A204.1 (cell line): ENCODE results near the gene CFAP58.
"Not testable (repeated sequence)": the region's sequence is repeated elsewhere in the genome, so short reads cannot be mapped to it uniquely, and the experiment has no call there.

Source experiments
- FAIRE-seq: peaks from 2 replicates; lab custom pipeline; 2012; peaks lifted over from hg19 to GRCh38; lab: Jason Lieb, UNC

Gene CFAP58

GRCh38 chr10:104440221-104440620 lies 86.6 kb downstream of the CFAP58 start:
- FAIRE-seq: no peak

DNA sequence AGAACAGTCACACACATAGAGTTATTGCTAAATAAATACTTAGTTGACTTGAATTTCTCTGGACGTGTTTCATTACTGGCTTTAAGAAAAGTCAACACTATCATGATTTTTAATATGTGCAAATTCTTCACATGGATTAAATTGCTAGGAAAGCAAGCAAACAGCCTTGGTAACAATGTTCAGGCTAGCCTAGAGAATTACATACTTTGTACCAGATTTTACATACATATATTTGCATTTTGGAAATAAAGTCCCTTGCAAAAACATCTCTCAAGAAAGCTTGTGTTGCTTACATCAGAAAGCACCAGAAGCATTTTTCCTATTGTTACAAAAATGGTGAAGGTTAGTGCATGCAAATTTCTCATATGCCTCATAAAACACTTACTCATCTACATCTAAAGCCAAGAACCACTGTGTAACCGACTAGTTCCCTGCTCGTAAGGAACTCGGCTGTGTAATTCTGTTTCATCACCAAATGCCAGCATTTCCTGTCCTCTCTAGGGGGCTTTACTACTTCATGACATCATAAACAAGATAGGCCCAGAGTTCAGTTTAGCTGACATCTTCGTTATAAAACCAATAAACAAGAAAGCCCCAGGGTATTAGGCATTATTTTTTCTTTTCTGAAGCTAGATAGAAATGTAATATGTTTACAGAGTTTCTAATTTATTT lies 87.8 kb downstream of the CFAP58 start:
- no peak for FAIRE-seq

DNA sequence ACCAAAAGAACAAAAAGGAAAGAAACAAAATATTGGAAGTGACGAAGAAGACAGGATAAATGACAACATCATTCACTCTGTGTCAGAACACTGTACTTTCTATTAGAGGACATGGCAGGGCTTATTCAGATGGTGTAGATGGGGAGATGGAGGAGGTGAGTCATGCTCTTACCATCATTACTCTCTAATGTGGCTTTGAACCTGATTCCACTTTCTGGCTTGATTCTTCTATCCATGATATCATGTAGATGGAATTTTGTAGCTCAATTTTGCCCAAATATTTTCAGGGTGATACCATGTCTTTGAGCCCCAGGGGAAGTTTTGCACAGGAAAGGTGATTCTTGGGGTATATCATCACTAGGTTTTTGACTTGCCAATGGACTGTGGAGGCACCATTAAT lies 91.7 kb downstream of the CFAP58 start:
- no peak for FAIRE-seq

DNA sequence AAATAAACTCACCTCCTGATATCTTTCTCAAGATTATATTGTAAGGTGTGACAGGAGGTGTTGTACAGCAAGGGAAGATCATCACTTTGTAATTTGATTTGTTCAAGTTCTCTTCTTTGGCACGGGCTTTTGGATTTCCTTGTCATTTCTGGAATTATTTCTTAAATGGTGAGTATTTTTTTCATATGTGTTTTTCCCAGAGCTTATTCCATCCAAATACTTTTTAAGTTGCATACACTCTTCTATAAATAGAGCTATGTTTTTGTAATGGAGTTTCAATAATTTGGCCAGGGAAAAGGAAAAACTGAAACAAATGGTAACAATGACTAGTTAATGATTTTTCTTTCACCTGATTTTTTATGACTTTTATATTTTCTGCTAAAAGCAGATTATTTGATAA lies 92.5 kb downstream of the CFAP58 start:
- FAIRE-seq: no peak

GRCh38 chr10:104447331-104447730 lies 93.7 kb downstream of the CFAP58 start:
- FAIRE-seq: no peak

GRCh38 chr10:104447906-104448305 lies 94.3 kb downstream of the CFAP58 start:
- no peak for FAIRE-seq

DNA sequence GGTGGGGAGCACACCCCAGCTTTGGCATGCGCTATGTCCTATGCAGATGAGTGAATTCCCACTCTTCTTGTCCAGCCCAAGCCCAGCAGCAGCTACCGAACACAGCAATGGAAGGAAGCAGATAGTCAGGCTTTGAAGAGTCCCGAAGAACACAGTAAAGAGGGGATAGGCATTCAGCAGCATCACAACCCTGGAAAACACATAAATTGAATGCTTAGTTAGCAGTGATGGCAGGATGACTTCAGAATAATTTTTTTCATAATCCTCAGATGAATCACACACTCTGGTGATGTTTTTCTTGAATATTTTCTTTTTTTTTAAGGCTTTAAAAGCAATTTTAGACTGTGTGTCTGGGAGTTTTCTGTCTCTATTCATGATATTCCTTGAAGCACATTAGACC lies 95.8 kb downstream of the CFAP58 start:
- FAIRE-seq: no peak

DNA sequence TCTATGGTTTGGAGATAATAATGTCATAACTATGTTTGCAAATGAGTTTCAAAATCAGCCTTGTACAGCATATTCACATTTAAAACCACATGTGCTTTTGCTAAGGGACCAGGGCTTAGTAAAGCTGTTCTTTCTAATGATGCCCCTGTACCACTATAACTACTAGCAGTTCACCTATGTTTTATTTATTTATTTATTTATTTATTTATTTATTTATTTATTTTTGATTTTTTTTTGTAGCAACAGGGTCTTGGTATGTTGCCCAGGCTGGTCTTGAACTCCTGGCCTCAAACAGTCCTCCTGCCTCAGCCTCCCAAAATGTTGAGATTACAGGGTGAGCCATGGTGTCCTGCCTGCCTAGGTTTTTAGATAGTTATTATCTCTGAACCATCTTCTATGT lies 96.9 kb downstream of the CFAP58 start:
- no peak for FAIRE-seq

GRCh38 chr10:104450954-104451353 lies 97.3 kb downstream of the CFAP58 start:
- no peak for FAIRE-seq

DNA sequence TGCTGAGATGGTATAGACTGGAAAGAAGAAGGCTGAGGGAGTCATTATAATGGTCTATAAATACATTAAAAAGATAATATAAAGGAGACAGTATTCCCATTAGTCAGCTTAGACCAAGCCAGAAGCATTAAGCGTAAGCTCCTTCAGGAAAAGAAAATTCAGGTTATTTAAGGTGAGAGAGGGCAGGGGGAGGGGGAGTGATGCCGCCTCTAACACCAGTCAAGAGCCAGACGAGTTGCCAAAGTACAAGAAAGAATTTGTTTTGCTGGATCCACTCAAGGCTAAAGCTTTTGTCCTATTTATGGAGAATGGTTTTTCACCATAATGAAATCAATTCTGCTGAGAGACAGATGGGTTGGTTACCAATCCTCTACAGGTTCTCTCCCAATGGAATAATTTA lies 99.3 kb downstream of the CFAP58 start:
- FAIRE-seq: no peak

DNA sequence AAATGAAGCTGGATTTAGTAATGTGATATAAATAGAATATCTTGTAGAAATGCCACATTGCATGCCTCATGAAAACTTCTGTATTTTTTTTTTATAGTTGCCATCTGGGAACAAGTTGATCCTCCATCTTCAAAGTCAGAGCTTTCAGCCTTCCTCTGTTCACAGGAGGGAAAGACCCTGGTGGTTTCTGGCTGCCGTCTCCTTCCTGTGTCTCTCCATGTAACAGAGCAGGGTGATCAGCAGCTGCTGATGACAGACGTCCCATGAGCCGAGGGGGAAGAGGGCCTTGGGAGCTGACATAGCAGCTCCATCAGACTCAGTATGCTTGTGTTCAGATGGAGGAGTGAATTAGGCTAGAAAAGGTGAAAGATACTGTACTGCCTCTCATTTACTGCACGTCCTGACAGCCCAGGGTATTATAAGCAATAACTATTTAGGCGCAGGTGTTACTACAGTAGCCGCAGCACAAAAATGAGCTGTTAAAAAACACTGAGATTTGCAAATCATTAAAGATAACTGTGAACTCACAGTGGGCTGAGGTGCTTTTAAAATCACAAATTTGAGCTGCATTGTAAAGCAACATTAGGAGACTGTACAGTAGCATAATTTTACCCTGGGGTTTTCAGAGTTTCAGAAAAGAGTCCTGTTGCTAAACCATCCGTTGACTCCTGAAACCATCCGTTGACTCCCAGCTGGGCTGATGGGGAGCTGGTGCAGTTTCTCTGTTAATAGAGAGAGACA lies 103.3 kb downstream of the CFAP58 start:
- no peak for FAIRE-seq

DNA sequence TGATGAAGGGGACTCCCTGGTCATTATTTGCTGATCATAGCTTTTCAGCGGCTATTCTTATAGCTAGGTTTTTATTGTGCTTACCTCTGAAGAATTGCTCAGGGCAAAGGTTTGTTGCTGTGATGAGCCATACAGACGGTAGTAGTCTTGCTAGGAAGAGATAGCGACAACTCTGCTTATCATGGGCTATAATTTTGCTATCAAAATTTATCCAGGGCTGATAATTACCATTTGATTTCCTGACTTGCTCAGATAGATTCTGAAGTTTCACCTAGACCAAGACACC lies 103.9 kb downstream of the CFAP58 start:
- FAIRE-seq: no peak

DNA sequence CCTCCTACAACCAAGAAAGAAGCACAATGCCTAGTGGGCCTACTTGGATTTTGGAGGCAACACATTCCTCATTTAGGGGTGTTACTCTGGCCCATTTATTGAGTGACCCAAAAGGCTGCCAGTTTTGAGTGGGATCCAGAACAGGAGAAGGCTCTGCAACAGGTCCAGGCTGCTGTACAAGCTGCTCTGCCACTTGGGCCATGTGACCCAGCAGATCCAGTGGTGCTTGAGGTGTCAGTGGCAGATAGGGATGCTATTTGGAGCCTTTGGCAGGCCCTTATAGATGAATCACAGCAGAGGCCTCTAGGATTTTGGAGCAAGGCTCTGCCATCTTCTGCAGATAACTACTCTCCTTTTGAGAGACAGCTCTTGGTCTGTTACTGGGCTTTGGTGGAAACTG lies 111.9 kb downstream of the CFAP58 start:
- not testable (repeated sequence) for FAIRE-seq

GRCh38 chr10:104468818-104469217 lies 115.2 kb downstream of the CFAP58 start:
- not testable (repeated sequence) for FAIRE-seq

GRCh38 chr10:104472505-104472904 lies 118.9 kb downstream of the CFAP58 start:
- FAIRE-seq: no peak

DNA sequence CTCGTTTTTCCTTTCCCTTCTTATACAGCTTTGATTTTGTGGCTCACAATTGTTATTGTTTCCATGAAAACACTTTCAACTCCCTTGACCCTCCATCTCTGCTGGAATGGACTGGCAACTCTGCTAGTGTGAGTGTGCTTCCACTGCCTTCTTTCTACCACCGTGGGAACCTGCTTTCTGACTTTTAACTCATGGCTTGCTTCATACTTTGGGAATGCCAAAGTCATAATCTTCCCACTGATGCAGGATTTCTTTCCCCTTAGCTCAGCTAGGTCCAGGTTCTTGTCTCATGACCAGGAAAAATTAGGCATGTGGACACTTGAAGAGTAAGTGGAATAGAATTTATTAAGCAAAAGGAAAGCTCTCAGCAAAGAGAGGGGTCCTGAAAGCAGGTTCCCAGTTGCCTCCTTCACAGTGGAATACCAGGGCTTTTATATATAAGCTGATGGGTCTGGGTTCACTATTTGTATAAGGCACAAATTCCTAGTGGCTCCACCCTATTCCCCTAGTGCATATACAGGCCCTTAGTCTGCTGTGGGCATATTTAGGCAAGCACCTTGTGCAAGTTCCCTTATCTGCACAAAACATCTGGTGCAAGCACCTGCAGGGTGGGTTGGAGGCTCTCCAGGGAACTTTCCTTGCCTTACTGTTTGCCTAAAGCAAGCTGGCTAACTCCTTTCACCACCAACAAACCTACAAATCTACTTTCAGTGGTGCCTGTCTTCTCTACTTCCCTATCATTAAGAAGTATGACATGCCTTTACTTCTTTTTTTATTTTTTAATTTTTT lies 119.5 kb downstream of the CFAP58 start:
- FAIRE-seq: no peak

DNA sequence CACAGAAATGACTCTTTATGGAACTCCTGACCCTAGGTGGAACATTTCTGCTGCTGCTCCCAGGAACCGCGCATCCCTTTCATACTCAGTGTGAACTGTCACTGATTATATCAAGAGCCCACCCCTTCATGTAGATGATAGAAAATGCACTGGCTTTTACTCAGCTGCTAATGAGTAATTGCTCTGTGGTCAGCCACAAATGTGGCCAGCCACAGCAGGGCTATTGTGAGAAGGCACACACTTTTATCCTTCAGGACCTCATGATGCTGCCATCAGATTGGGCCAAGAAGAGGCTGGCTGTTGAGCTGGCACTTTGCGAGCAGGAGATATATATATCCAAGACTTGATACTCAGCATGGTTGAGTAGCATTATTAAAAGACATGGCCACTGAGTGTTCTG lies 124.7 kb downstream of the CFAP58 start:
- FAIRE-seq: no peak

GRCh38 chr10:104479906-104480593 lies 126.4 kb downstream of the CFAP58 start:
- no peak for FAIRE-seq

- no peak for FAIRE-seq
Measured at GRCh38 chr10:104480797-104481196, 127.2 kb downstream of the CFAP58 start.

DNA sequence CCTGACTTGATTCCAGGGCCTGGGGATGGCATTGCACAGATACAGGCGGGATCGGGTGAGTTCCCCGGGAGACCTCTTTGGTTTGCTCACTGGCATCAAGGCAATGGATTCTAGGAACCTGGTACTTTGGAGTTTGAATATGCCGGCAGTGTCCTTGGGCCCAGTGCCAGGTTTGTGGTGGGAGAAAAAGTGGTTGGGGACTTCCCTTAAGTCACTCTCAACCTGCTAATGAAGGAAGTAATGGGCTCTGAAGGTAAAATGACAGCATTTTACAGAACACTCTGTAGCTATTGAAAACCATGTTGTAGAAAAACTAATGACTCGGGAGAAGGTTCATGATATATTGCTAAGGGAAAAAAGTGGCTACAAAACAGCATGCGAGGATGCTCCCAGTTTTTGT lies 129.9 kb downstream of the CFAP58 start:
- no peak for FAIRE-seq

GRCh38 chr10:104485632-104486031 lies 132.0 kb downstream of the CFAP58 start:
- FAIRE-seq: no peak

DNA sequence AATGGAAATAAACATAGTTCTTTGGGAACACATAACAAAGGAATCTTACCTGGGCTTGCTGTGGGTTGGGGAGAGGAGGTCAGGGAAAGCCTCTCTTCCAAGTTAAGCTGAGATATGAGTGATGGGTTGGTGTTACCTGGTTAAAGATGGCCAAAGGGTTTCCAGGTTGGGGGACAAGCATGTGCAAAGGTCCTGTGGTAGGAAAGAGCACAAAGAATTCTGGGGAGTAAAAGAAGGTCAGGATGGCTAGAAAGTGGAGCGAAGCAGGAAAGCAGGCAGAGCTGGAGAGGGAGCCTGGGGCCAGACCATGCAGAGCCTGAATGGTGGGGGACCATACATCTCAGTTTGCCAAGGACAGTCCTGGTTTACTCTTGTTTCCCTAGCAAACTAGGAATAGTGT lies 133.2 kb downstream of the CFAP58 start:
- no peak for FAIRE-seq
